K562 (cell line): ENCODE results near the gene AP2S1. TPM values are rescaled to one million over a fixed set of nuclear protein-coding genes. Genes with fewer than 3 reads are reported as not detected.

Experiments
- ZEB2 ChIP-seq: fragments of 450-650 bp; IDR thresholded peaks from 2 replicates; pipeline ENCODE4 v1.6.1; 2016
- polyA plus RNA-seq, 8 experiments: library from polyadenylated mRNA; depleted of rRNA in 4 of 8; stranded (reverse) in 5 of 8; unstranded in 3 of 8; fragments of >200 nt; fragmentation: Nextera tagmentation in 2 of 8; fragmentation: Illumina TruSeq in 1 of 8; extraction: Ambion mirVana in 2 of 8; extraction: Trizol in 1 of 8; gene quantifications; 2 replicates each; pipeline versions ENCODE4 v1.2.1 to v1.2.3, GENCODE V29; 2011 to 2014; ENCODE audit warnings: inconsistent platforms in 1 of 8, missing spikeins in 1 of 8
- total RNA-seq, 7 experiments: library from RNA; depleted of rRNA in 6 of 7; stranded (reverse); fragments of >200 nt in 6 of 7; fragmentation: Illumina TruSeq in 2 of 7; extraction: Trizol in 2 of 7; gene quantifications; 2 replicates each; pipeline versions ENCODE4 v1.2.1 to v1.2.3, GENCODE V29; 2011 to 2021; ENCODE audit warnings: low replicate concordance in 1 of 7
- TF ChIP-seq, protein P1 (sequence below): fragments of 450-650 bp; IDR thresholded peaks from 2 replicates; pipeline ENCODE4 v1.6.1; 2016; ENCODE audit warnings: mild to moderate bottlenecking, moderate library complexity
- TF ChIP-seq, protein P2 (sequence below): sonication (generic); formaldehyde crosslinking; IDR thresholded peaks from 2 replicates; pipeline ENCODE4 v1.8.1; 2022; ENCODE audit warnings: missing genetic modification reagents

AP2S1 gene
- total and polyA plus RNA-seq, 9 of the 15 experiments (the other 6 are each of a cell fraction or from before 2014, with no cell fraction given): 32.4 to 294 (median 136) TPM

DNA sequence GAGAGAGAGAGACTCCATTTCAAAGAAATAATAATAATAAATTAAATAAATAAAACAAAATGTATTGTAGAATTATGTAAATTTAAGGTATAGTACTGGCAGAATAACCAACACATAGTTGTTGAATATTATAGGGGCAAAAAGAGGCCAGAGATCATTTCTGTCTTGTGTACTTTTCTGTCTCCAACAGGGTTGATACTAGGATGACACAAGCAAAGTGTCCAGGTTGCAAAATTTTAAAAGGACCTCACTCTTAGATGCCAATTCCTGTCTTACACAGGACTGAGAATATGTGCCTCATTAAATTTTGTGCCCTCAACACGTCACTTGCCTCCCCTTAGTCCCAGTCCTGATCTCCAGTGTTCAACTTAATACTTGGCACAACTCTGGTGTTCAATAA lies 2.2 kb upstream of the AP2S1 start (continued):
- TF ChIP-seq, protein P1, sequence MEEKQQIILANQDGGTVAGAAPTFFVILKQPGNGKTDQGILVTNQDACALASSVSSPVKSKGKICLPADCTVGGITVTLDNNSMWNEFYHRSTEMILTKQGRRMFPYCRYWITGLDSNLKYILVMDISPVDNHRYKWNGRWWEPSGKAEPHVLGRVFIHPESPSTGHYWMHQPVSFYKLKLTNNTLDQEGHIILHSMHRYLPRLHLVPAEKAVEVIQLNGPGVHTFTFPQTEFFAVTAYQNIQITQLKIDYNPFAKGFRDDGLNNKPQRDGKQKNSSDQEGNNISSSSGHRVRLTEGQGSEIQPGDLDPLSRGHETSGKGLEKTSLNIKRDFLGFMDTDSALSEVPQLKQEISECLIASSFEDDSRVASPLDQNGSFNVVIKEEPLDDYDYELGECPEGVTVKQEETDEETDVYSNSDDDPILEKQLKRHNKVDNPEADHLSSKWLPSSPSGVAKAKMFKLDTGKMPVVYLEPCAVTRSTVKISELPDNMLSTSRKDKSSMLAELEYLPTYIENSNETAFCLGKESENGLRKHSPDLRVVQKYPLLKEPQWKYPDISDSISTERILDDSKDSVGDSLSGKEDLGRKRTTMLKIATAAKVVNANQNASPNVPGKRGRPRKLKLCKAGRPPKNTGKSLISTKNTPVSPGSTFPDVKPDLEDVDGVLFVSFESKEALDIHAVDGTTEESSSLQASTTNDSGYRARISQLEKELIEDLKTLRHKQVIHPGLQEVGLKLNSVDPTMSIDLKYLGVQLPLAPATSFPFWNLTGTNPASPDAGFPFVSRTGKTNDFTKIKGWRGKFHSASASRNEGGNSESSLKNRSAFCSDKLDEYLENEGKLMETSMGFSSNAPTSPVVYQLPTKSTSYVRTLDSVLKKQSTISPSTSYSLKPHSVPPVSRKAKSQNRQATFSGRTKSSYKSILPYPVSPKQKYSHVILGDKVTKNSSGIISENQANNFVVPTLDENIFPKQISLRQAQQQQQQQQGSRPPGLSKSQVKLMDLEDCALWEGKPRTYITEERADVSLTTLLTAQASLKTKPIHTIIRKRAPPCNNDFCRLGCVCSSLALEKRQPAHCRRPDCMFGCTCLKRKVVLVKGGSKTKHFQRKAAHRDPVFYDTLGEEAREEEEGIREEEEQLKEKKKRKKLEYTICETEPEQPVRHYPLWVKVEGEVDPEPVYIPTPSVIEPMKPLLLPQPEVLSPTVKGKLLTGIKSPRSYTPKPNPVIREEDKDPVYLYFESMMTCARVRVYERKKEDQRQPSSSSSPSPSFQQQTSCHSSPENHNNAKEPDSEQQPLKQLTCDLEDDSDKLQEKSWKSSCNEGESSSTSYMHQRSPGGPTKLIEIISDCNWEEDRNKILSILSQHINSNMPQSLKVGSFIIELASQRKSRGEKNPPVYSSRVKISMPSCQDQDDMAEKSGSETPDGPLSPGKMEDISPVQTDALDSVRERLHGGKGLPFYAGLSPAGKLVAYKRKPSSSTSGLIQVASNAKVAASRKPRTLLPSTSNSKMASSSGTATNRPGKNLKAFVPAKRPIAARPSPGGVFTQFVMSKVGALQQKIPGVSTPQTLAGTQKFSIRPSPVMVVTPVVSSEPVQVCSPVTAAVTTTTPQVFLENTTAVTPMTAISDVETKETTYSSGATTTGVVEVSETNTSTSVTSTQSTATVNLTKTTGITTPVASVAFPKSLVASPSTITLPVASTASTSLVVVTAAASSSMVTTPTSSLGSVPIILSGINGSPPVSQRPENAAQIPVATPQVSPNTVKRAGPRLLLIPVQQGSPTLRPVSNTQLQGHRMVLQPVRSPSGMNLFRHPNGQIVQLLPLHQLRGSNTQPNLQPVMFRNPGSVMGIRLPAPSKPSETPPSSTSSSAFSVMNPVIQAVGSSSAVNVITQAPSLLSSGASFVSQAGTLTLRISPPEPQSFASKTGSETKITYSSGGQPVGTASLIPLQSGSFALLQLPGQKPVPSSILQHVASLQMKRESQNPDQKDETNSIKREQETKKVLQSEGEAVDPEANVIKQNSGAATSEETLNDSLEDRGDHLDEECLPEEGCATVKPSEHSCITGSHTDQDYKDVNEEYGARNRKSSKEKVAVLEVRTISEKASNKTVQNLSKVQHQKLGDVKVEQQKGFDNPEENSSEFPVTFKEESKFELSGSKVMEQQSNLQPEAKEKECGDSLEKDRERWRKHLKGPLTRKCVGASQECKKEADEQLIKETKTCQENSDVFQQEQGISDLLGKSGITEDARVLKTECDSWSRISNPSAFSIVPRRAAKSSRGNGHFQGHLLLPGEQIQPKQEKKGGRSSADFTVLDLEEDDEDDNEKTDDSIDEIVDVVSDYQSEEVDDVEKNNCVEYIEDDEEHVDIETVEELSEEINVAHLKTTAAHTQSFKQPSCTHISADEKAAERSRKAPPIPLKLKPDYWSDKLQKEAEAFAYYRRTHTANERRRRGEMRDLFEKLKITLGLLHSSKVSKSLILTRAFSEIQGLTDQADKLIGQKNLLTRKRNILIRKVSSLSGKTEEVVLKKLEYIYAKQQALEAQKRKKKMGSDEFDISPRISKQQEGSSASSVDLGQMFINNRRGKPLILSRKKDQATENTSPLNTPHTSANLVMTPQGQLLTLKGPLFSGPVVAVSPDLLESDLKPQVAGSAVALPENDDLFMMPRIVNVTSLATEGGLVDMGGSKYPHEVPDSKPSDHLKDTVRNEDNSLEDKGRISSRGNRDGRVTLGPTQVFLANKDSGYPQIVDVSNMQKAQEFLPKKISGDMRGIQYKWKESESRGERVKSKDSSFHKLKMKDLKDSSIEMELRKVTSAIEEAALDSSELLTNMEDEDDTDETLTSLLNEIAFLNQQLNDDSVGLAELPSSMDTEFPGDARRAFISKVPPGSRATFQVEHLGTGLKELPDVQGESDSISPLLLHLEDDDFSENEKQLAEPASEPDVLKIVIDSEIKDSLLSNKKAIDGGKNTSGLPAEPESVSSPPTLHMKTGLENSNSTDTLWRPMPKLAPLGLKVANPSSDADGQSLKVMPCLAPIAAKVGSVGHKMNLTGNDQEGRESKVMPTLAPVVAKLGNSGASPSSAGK: no peak
- no peak for TF ChIP-seq ZEB2
- TF ChIP-seq, protein P2, sequence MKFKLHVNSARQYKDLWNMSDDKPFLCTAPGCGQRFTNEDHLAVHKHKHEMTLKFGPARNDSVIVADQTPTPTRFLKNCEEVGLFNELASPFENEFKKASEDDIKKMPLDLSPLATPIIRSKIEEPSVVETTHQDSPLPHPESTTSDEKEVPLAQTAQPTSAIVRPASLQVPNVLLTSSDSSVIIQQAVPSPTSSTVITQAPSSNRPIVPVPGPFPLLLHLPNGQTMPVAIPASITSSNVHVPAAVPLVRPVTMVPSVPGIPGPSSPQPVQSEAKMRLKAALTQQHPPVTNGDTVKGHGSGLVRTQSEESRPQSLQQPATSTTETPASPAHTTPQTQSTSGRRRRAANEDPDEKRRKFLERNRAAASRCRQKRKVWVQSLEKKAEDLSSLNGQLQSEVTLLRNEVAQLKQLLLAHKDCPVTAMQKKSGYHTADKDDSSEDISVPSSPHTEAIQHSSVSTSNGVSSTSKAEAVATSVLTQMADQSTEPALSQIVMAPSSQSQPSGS (CRISPR knock-in tag): no peak
